T-helper 22 cell (primary cell): ENCODE data around the gene DOCK2.

Experiments
- DNase-seq: peaks from one replicate; pipeline ENCODE4 v3.0.0-alpha.2; 2020; ENCODE audit warnings: low read depth

The DOCK2 gene

DNA sequence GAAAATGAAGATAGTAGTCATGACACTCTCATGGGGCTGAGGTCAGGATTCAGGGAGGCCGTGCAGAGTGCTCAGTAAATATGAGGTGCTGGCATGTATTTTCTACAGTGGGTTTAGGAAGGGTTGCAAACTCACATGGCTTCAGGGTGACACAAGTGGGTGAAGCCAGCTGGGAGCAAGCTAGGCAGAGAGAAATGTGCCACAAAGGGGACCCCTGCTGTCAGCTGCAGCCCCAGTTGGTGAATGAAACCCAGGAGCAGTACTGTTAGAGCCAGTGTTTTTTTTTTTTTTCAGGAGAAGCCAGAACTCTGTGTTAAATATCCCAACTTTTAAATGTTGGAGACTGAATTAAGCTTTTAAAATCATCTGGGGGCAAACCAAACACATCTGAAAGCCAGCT, 267.9 kb downstream of the DOCK2 start:
- no peak for DNase-seq

- no peak for DNase-seq
These were observed 269.9 kb downstream of the DOCK2 start for GRCh38 chr5:169906745-169907649.

- DNase-seq = no peak
These were observed 271.8 kb downstream of the DOCK2 start for GRCh38 chr5:169908864-169909263.

DNA sequence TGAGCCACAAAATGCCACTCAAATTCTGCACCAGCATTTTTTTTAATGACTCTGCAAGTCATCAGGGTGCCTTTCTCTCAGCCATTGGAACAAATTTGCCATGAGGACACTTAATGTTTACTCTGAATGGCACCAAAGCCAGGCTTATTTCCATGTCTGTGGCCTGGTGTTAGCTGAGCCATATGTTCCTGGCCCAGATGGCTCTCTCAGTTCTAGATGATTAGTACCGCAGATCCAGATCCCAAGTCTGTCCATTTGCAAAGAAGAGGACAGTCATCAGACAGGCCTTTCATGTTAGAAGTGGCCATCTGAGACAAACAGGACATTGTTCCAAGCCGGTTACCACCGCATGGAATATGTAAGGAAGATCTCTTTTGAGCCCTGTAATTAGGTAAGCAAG, 272.9 kb downstream of the DOCK2 start:
- no peak for DNase-seq

GRCh38 chr5:169910393-169910792, 273.3 kb downstream of the DOCK2 start:
- DNase-seq = no peak

- no peak for DNase-seq
These were observed 274.6 kb downstream of the DOCK2 start for GRCh38 chr5:169911448-169912212.

GRCh38 chr5:169913479-169913878, 276.4 kb downstream of the DOCK2 start:
- DNase-seq = no peak

- no peak for DNase-seq
These were observed 277.7 kb downstream of the DOCK2 start for GRCh38 chr5:169914766-169915165.

GRCh38 chr5:169917500-169917899, 280.4 kb downstream of the DOCK2 start:
- DNase-seq = no peak

GRCh38 chr5:169918228-169918627, 281.2 kb downstream of the DOCK2 start:
- DNase-seq = no peak

GRCh38 chr5:169920474-169920873, 283.4 kb downstream of the DOCK2 start:
- no peak for DNase-seq

- DNase-seq = no peak
These were observed 284.3 kb downstream of the DOCK2 start for GRCh38 chr5:169921384-169921783.

DNA sequence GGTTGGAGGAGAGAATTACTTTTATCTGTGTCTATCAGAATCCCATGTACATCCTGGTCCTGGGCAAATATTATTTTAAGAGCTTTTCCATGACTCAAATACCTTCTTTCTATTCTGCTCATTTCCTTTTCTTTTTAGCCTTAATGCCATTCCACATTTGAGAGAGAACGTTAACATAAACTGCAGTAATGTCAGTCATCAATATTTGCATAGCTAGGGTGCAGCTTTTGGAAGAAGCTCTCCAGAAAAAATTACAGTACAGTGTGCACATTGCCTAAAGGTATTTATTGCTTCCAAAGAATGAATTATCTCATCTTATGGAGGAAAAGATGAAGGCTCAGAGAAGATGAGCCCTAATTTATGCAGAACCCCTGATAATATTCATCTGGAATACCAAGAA, 284.9 kb downstream of the DOCK2 start:
- DNase-seq = no peak

GRCh38 chr5:169922474-169922873, 285.4 kb downstream of the DOCK2 start:
- DNase-seq = no peak

DNA sequence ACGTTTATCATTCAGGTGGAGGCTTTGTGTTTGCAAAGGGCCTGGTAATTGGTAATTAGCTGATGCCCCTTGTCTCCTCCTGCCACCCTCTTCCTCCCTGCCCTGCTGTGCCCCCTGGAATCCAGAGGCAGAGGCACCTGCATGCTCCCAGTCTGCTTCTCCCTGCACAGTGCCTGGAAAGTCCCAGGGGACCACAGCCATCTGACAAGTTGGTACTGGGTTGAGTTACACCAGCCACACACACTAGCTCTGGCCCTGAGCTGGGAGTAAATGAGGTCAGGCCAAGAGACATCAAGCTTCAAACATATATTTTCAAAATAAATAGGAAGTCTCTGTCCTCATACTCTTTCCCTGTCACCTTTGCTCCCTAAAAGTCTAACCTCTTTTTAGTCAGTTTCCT, 286.9 kb downstream of the DOCK2 start:
- no peak for DNase-seq

DNA sequence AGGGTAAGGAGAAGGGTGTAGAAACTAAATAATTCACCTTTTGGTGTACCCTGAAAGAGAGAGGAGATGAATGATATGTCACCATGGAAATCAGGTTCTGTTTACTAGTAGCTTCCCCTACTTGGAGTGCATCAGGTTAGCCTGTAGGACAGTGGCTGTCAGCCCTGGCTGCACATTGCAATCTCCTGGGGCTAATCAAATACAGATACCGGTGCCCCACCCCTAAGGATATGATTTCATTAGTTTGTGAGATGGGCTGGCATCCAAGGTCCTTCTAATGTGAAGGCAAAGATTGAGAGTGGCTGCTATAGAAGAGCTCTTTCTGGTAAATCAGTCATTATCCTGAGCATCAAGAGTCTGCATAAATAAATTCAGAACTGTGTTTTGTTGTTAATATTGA, 296.1 kb downstream of the DOCK2 start:
- no peak for DNase-seq

DNA sequence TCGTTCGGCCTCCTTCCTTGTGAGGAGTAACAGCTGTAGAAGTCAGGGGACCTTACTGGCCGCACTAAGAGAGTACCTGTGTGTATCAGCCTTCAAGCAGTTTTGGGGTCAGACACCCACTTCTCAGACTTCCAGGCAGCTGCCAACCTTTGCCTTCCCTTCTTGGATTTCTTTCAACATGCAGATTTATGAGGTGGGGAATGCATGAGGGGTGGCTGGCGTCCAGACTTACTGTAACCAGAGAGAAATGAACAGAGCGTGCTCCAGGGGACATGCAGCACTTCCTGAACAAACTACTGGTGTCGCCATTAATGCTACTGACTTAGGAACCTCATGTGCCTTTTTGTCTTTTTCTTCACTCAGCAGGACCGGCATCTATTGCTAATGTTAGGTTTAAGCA, 296.5 kb downstream of the DOCK2 start:
- DNase-seq = no peak

DNA sequence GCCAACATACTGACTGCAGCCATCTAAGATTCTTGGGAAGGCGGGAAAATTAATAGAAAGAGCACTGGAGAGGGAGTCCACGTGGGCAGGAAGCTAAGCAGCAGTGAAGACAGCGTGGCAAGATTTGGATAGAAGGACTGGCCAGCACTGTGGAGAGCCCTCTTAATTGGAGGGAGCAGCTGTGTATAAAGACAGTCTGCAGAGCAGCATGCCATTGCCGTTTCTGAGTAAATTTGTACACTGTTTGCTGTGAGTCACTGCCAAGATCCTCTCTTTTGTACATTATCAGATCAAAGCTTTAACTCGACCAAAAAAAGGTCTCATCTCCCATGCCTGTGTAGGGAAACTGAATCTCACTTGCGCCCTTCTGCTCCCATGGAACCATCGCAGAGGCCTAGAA, 297.9 kb downstream of the DOCK2 start:
- no peak for DNase-seq

DNA sequence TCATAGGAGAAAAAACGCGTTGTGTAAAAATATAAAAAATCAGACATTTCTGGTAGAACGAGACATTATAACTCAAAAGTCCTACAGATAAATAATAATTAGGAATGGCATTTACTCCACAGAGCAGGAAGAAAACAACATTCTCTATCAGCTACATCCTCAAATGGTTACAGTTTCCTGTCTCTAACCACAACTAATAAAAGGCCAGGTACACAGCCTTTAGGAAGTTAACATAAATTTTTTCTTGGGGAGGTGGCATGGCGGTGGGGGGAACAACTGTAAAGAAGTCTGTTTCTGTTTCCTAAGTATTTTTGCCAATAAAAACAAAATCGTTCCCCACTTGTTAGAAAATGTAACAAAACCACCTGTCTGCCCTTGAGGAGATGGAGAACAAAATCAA, 298.7 kb downstream of the DOCK2 start:
- DNase-seq = no peak

DNA sequence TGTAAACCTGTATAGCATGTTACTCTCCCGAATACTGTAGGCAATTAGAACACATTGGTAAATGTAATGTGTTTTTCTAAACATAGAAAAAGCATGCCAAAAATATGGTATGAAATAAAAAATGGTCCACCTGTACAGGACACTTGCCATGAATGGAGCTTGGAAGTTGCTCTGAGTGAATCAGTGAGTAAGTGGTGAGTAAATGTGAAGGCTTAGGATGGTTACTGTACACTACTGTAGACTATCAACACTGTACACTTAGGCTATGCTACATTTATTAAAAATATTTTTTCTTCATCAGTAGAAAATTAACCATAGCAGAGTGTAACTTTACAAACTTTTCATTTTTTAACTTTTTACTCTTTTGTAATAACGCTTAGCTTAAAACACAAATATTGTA, 301.4 kb downstream of the DOCK2 start:
- no peak for DNase-seq

- DNase-seq = no peak
These were observed 302.7 kb downstream of the DOCK2 start for GRCh38 chr5:169939731-169940130.

DNA sequence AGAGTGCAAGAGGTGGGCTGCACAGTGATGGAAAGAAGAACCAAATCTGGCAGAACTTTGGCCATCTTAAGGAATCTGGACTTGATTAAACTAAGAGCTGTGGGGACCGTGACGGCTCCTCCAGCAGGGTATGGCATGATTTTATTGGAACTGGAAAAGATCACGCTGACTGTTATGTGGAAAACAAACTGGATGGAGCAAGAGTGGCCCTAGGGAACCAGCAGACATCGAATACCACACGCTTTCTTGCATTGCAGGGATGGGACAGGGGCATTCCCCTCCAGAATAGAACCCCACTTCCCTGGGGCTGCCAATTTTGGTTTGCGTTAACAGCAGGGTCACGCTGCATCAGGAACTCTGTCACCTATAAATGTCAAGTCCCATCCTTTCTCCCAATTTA, 304.5 kb downstream of the DOCK2 start:
- DNase-seq = no peak

DNA sequence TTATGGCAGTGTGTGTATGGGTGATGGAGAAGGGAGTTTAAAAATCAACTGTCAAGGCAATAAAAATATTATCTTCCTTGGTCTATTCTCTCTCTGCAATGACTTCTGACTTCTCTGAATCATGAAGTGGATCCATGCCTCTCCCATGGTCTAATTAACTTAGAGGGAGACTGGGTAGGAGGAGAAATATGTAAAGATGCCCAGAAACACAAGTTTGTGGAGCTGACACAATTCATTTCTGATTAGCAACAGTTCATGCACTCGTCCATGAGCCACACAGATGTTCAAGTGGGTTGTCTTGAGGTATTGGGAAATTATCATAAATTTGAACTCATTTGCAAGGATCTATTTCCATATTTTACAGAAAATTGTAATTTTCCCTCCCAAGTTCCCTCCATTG, 305.1 kb downstream of the DOCK2 start:
- no peak for DNase-seq
